KMS-11 (cell line): ENCODE results near the gene NHEJ1.

Experiments used
- H2AFZ ChIP-seq: fragments of 200-600 bp; sonication (generic); 2 replicates; pipeline ENCODE4 v1.6.1; 2016; ENCODE audit warnings: antibody characterized with exemption, mixed run types, low read depth
- H3K27ac ChIP-seq: fragments of 200-600 bp; sonication (generic); 2 replicates; pipeline ENCODE4 v1.6.1; 2016; ENCODE audit warnings: mild to moderate bottlenecking, mixed run types
- H3K27me3 ChIP-seq: fragments of 200-600 bp; sonication (generic); 2 replicates; pipeline ENCODE4 v1.6.1; 2017; ENCODE audit warnings: mild to moderate bottlenecking, low read depth, mixed run types, moderate library complexity; ENCODE audit not compliant: insufficient read depth
- H3K36me3 ChIP-seq: fragments of 200-600 bp; sonication (generic); 2 replicates; pipeline ENCODE4 v1.6.1; 2017; ENCODE audit warnings: mild to moderate bottlenecking, mixed run types; ENCODE audit not compliant: insufficient read depth
- H3K4me1 ChIP-seq: fragments of 200-600 bp; sonication (generic); 2 replicates; pipeline ENCODE4 v1.6.1; 2016; ENCODE audit warnings: mild to moderate bottlenecking, low read depth, mixed run types; ENCODE audit not compliant: poor library complexity, severe bottlenecking
- H3K4me2 ChIP-seq: fragments of 200-600 bp; sonication (generic); 2 replicates; pipeline ENCODE4 v1.7.0; 2016; ENCODE audit warnings: mild to moderate bottlenecking, mixed run types
- H3K4me3 ChIP-seq: fragments of 200-600 bp; sonication (generic); IDR thresholded peaks from 2 replicates; pipeline ENCODE4 v1.6.1; 2017; ENCODE audit warnings: low read depth, low read length, mixed read lengths; ENCODE audit not compliant: insufficient read depth
- H3K79me2 ChIP-seq: fragments of 200-600 bp; sonication (generic); 2 replicates; pipeline ENCODE4 v1.6.1; 2016; ENCODE audit warnings: low read depth, mixed run types; ENCODE audit not compliant: insufficient read depth
- H3K9ac ChIP-seq: fragments of 200-600 bp; sonication (generic); 2 replicates; pipeline ENCODE4 v1.6.1; 2016; ENCODE audit warnings: mild to moderate bottlenecking, mixed run types
- H4K20me1 ChIP-seq: fragments of 200-600 bp; sonication (generic); 2 replicates; pipeline ENCODE4 v1.6.1; 2016; ENCODE audit warnings: mild to moderate bottlenecking, mixed run types; ENCODE audit not compliant: insufficient read depth
- TF ChIP-seq, protein P1 (sequence below): fragments of 200-600 bp; sonication (generic); conservative IDR thresholded peaks from 2 replicates; pipeline ENCODE4 v1.6.1; 2017; ENCODE audit warnings: low read depth, mild to moderate bottlenecking, antibody characterized with exemption, low read length, moderate library complexity, mixed read lengths

NHEJ1 gene

GRCh38 chr2:219197388-219197787 lies 36.8 kb upstream of the NHEJ1 start:
- Histone ChIP-seq H3K36me3 (no peaks in the 10 kb centered on the region), H3K4me1 (no peaks in the 10 kb centered on the region), H3K79me2 (no peaks in the 10 kb centered on the region), H3K4me2 (no peak overlapping the region), H3K4me3 (no peak overlapping the region), H3K27ac (no peak overlapping the region), H3K9ac (no peak overlapping the region), H4K20me1 (no peaks in the 10 kb centered on the region), H3K27me3 (no peaks in the 10 kb centered on the region; the same call in 1 of the 2 replicates), H2AFZ (no peak overlapping the region)
- TF ChIP-seq, protein P1, sequence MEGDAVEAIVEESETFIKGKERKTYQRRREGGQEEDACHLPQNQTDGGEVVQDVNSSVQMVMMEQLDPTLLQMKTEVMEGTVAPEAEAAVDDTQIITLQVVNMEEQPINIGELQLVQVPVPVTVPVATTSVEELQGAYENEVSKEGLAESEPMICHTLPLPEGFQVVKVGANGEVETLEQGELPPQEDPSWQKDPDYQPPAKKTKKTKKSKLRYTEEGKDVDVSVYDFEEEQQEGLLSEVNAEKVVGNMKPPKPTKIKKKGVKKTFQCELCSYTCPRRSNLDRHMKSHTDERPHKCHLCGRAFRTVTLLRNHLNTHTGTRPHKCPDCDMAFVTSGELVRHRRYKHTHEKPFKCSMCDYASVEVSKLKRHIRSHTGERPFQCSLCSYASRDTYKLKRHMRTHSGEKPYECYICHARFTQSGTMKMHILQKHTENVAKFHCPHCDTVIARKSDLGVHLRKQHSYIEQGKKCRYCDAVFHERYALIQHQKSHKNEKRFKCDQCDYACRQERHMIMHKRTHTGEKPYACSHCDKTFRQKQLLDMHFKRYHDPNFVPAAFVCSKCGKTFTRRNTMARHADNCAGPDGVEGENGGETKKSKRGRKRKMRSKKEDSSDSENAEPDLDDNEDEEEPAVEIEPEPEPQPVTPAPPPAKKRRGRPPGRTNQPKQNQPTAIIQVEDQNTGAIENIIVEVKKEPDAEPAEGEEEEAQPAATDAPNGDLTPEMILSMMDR: no peak

GRCh38 chr2:219186754-219187456 lies 26.3 kb upstream of the NHEJ1 start:
- Histone ChIP-seq H2AFZ (no peak overlapping the region), H3K9ac (no peak overlapping the region), H3K4me2 (no peak overlapping the region), H3K79me2 (no peaks in the 10 kb centered on the region), H3K27me3 (no peaks in the 10 kb centered on the region), H3K27ac (no peak overlapping the region), H3K4me3 (no peak overlapping the region), H3K4me1 (no peaks in the 10 kb centered on the region), H3K36me3 (no peaks in the 10 kb centered on the region), H4K20me1 (no peaks in the 10 kb centered on the region)
- TF ChIP-seq, protein P1: no peak

- Histone ChIP-seq H3K79me2 (peaks cover 13% of the 10 kb centered on the region; the same call in 1 of the 2 replicates), H3K4me3 (no peak overlapping the region), H3K4me1 (peaks cover 5% of the 10 kb centered on the region), H3K36me3 (no peaks in the 10 kb centered on the region), H3K27me3 (no peaks in the 10 kb centered on the region), H3K4me2 (no peak overlapping the region), H3K9ac (no peak overlapping the region), H4K20me1 (no peaks in the 10 kb centered on the region), H2AFZ (no peak overlapping the region), H3K27ac (no peak overlapping the region)
- TF ChIP-seq, protein P1: no peak
Observed at GRCh38 chr2:219184121-219184520, 23.5 kb upstream of the NHEJ1 start.

DNA sequence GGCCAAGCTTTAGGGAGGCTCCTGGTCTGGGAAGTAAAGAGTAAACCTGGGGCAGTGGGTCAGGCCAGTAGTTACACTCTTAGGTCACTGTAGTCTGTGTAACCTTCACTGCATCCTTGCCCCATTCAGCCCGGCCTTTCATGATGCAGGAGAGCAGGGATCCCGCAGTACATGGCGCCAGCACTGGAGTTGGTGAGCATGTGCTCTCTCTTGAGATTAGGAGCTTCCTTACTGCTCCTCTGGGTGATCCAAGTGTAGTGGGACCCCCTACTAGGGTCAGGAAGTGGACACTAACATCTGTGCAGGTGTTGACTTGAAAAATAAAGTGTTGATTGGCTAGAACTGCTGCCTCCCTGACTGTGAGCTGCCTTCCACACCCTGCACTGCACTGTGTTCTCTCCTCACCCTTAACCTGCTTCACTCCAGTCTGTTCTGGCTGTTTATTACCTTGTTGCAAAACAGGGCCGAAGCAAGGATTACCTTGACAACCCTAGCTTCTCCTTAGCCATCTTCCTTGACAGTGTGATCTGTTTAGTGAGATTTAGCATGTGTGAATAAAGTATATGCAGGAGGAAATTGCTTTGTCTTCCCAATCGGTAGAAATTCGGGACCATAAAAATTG lies 22.6 kb upstream of the NHEJ1 start:
- Histone ChIP-seq H3K4me2 (no peak overlapping the region), H3K4me1 (peaks cover 9% of the 10 kb centered on the region), H3K79me2 (peaks cover 19% of the 10 kb centered on the region; the same call in 1 of the 2 replicates), H3K9ac (no peak overlapping the region), H2AFZ (no peak overlapping the region), H3K4me3 (no peak overlapping the region), H3K27me3 (no peaks in the 10 kb centered on the region), H3K36me3 (no peaks in the 10 kb centered on the region), H4K20me1 (no peaks in the 10 kb centered on the region), H3K27ac (no peak overlapping the region)
- TF ChIP-seq, protein P1: no peak
